ENCODE results near the gene SLC26A2.
A peak's percentile ranks its signal among the peaks of the same experiment; 100 is the strongest.

SLC26A2 gene

DNA sequence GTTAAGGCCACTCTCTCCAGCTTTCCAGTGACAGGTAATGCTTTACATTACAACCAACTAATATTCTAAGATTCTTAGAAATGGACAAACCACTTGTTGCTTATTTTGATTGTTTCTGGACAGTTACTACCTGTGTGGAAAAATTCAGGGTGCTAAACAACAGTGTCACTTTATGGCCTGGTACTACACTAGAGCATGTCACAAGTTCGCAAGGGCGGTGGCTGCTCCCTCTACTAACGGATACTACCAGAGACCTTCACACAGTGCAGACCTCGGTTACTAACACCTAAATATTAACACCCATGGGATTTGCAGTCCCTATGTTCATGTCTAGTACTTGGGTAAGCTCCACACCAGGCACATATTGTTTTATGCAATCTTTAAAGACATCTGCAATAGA, 53.4 kb downstream of the SLC26A2 start:
- TF ChIP-seq SUZ12 (IDR thresholded peaks at IDR 0.05; ENCODE audit: extremely low read depth, insufficient read depth, insufficient read length), result no peak
- no peak for TF ChIP-seq YY1 (IDR thresholded peaks at IDR 0.05; ENCODE audit: insufficient read depth, insufficient read length)
- no peak for TF ChIP-seq ZNF274 (IDR thresholded peaks at IDR 0.05; ENCODE audit: low read depth, low read length)
- peaks cover 5% of the 10 kb centered on the region; the same call in 1 of the 2 replicates for H3K9me3 ChIP-seq (ENCODE audit: insufficient read depth, low read length)

DNA sequence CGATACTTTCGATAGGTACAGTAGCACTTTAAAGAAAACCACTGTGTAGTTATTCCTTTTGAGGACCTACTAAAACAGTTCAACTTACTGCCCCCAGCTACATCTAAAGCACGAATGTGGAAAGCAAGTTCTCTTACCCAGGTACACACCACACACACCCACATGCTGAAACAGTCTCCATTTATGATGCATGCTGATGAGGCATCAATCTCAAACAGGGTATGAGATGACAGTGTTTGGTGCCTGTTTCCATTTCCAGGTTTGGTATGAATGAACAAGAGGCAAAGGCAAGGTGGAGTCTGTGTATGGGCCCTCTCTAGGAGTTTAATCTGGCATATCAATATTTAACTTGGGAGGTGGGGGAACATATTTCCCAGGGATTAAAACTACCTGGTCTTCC, 53.9 kb downstream of the SLC26A2 start:
- Histone ChIP-seq H3K36me3 (ENCODE audit: insufficient read depth, insufficient read length, low read length) (peaks cover 81% of the 10 kb centered on the region), H3K9ac (ENCODE audit: insufficient read length, low read depth) (no peak overlapping the region)
- no peak for DNase-seq (ENCODE audit: low read depth, low spot score)

More for the DNA sequence above, 53.4 kb downstream of the SLC26A2 start:
- Histone ChIP-seq H3K9ac (ENCODE audit: insufficient read length, low read depth) (no peak overlapping the region), H3K4me3 (ENCODE audit: insufficient read length, low read depth) (no peak overlapping the region), H3K27me3 (ENCODE audit: insufficient read depth, insufficient read length) (no peaks in the 10 kb centered on the region), H3K4me1 (ENCODE audit: insufficient read depth, insufficient read length) (no peaks in the 10 kb centered on the region), H3K36me3 (ENCODE audit: insufficient read depth, insufficient read length, low read length) (peaks cover 79% of the 10 kb centered on the region)
- DNase-seq (ENCODE audit: low read depth, low spot score), result no peak

DNA sequence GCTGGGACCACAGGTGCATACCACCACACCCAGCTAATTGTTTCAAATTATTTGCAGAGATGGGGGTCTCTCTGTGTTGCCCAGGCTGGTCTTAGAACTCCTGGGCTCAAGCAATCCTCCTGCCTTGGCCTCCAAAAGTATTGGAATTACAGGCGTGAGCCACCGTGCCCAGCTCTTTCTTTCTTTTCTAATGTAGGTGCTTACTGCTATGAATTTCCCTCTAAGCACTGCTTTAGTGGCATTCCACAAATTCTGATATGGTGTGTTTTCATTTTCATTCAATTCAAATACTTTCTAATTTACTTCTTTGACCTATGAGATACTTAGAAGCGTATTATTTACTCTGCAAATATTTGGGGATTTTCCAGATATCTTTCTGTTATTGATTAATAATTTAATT, 54.9 kb downstream of the SLC26A2 start:
- Histone ChIP-seq H3K4me3 (ENCODE audit: insufficient read length, low read depth) (no peak overlapping the region), H3K27me3 (ENCODE audit: insufficient read depth, insufficient read length) (no peaks in the 10 kb centered on the region), H3K36me3 (ENCODE audit: insufficient read depth, insufficient read length, low read length) (peaks cover 80% of the 10 kb centered on the region), H3K4me1 (ENCODE audit: insufficient read depth, insufficient read length) (no peaks in the 10 kb centered on the region), H3K9ac (ENCODE audit: insufficient read length, low read depth) (no peak overlapping the region), H3K9me3 (ENCODE audit: insufficient read depth, low read length) (peaks cover 5% of the 10 kb centered on the region; the same call in 1 of the 2 replicates)
- DNase-seq (ENCODE audit: low read depth, low spot score), result no peak
- no peak for TF ChIP-seq ZNF274 (IDR thresholded peaks at IDR 0.05; ENCODE audit: low read depth, low read length)
- no peak for TF ChIP-seq SUZ12 (IDR thresholded peaks at IDR 0.05; ENCODE audit: extremely low read depth, insufficient read depth, insufficient read length)
- TF ChIP-seq YY1 (IDR thresholded peaks at IDR 0.05; ENCODE audit: insufficient read depth, insufficient read length), result no peak

More for the DNA sequence above, 53.9 kb downstream of the SLC26A2 start:
- Histone ChIP-seq H3K27me3 (ENCODE audit: insufficient read depth, insufficient read length) (no peaks in the 10 kb centered on the region), H3K9me3 (ENCODE audit: insufficient read depth, low read length) (peaks cover 5% of the 10 kb centered on the region; the same call in 1 of the 2 replicates), H3K4me1 (ENCODE audit: insufficient read depth, insufficient read length) (no peaks in the 10 kb centered on the region), H3K4me3 (ENCODE audit: insufficient read length, low read depth) (no peak overlapping the region)
- TF ChIP-seq SUZ12 (IDR thresholded peaks at IDR 0.05; ENCODE audit: extremely low read depth, insufficient read depth, insufficient read length) (no peak), ZNF274 (IDR thresholded peaks at IDR 0.05; ENCODE audit: low read depth, low read length) (no peak), YY1 (IDR thresholded peaks at IDR 0.05; ENCODE audit: insufficient read depth, insufficient read length) (no peak)

DNA sequence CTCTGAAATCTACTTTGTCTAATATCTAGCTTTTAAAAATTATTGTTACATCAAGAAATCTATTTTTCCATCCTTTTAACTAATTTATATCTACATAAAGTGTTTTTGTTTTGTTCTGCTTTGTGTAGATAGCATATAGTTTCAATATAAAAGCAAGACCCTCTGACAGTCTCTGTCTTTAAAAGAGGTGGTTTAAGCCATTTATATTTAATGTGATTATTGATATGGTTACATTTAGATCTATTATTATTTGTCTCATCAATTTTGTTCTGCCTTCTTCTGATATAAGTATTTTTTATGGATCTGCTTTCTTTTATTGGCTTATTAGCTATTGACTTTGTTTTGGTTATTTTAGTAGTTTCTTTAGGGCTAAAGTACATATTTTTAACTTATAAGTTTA, 56.0 kb downstream of the SLC26A2 start:
- no peak for DNase-seq (ENCODE audit: low read depth, low spot score)
- Histone ChIP-seq H3K36me3 (ENCODE audit: insufficient read depth, insufficient read length, low read length) (peaks cover 79% of the 10 kb centered on the region), H3K4me1 (ENCODE audit: insufficient read depth, insufficient read length) (no peaks in the 10 kb centered on the region)

DNA sequence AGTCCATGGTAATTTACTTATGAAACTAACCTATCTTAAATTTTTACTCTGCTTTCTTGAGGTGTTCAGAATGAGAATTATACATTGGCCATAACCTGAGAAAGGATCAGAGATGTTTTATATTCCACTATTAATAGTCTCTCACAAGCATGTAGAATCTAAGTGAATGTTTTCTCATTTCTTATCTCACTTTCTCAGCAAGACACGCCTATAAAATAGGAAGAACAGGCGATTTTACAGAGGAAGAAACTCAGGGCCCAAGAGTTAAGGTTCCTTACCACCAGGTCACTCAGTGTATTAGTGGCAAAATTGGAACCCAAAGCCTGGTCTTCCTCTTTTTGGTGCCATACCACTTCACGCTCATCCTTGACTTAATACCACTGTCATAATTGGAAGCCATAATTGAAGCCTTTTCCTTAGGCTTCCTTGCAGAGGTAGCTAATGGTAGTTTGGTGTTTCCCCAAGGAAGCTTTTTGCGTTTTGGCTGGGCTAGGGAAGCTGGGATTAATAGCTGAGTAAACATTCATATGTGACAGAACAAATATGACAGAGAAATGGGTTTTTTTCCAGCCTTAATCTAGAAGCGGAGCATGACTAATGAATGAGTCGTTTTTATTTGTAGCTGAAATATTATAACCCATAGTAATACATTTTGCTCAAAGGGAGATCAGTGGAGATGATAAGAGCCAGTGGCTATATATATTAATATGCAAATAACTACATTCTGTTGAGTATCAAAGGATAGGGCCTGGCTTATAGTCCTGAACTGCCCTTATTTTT, 56.9 kb downstream of the SLC26A2 start:
- Histone ChIP-seq H3K4me3 (ENCODE audit: insufficient read length, low read depth) (no peak overlapping the region), H3K27me3 (ENCODE audit: insufficient read depth, insufficient read length) (no peaks in the 10 kb centered on the region), H3K9me3 (ENCODE audit: insufficient read depth, low read length) (peaks cover 5% of the 10 kb centered on the region; the same call in 1 of the 2 replicates), H3K9ac (ENCODE audit: insufficient read length, low read depth) (no peak overlapping the region), H3K4me1 (ENCODE audit: insufficient read depth, insufficient read length) (no peaks in the 10 kb centered on the region), H3K36me3 (ENCODE audit: insufficient read depth, insufficient read length, low read length) (peaks cover 71% of the 10 kb centered on the region)
- TF ChIP-seq ZNF274 (IDR thresholded peaks at IDR 0.05; ENCODE audit: low read depth, low read length) (no peak), SUZ12 (IDR thresholded peaks at IDR 0.05; ENCODE audit: extremely low read depth, insufficient read depth, insufficient read length) (no peak), YY1 (IDR thresholded peaks at IDR 0.05; ENCODE audit: insufficient read depth, insufficient read length) (no peak)
- no peak for DNase-seq (ENCODE audit: low read depth, low spot score)

More for the DNA sequence above, 56.0 kb downstream of the SLC26A2 start:
- peaks cover 5% of the 10 kb centered on the region; the same call in 1 of the 2 replicates for H3K9me3 ChIP-seq (ENCODE audit: insufficient read depth, low read length)
- H3K9ac ChIP-seq (ENCODE audit: insufficient read length, low read depth), result no peak overlapping the region
- TF ChIP-seq SUZ12 (IDR thresholded peaks at IDR 0.05; ENCODE audit: extremely low read depth, insufficient read depth, insufficient read length) (no peak), ZNF274 (IDR thresholded peaks at IDR 0.05; ENCODE audit: low read depth, low read length) (no peak), YY1 (IDR thresholded peaks at IDR 0.05; ENCODE audit: insufficient read depth, insufficient read length) (no peak)
- H3K27me3 ChIP-seq (ENCODE audit: insufficient read depth, insufficient read length), result no peaks in the 10 kb centered on the region
- H3K4me3 ChIP-seq (ENCODE audit: insufficient read length, low read depth), result no peak overlapping the region

DNA sequence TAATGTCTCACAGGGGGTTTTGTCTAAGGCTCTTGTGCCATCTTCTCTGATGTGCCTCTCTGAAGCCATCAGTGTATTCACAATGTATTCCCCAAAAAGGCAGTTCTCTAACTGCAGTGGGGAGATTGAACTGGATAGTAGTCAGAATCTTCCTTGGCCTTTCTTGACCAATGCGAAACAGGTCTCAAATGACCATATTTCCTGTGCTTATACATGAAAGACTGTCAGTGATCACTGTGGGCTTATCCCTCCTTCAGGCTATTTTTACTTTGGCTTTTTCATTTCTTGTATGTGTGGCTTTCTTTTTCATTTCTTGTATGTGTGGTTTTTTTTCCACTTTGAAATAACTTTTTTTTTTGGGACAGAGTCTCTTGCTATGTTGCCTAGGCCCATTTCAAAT, 59.7 kb downstream of the SLC26A2 start:
- no peaks in the 10 kb centered on the region for H3K27me3 ChIP-seq (ENCODE audit: insufficient read depth, insufficient read length)
- no peak overlapping the region for H3K4me3 ChIP-seq (ENCODE audit: insufficient read length, low read depth)
- peaks cover 5% of the 10 kb centered on the region; the same call in 1 of the 2 replicates for H3K9me3 ChIP-seq (ENCODE audit: insufficient read depth, low read length)
- H3K9ac ChIP-seq (ENCODE audit: insufficient read length, low read depth), result no peak overlapping the region
- DNase-seq (ENCODE audit: low read depth, low spot score), result no peak
- H3K4me1 ChIP-seq (ENCODE audit: insufficient read depth, insufficient read length), result no peaks in the 10 kb centered on the region
- peaks cover 70% of the 10 kb centered on the region for H3K36me3 ChIP-seq (ENCODE audit: insufficient read depth, insufficient read length, low read length)
- TF ChIP-seq YY1 (IDR thresholded peaks at IDR 0.05; ENCODE audit: insufficient read depth, insufficient read length) (no peak), SUZ12 (IDR thresholded peaks at IDR 0.05; ENCODE audit: extremely low read depth, insufficient read depth, insufficient read length) (no peak), ZNF274 (IDR thresholded peaks at IDR 0.05; ENCODE audit: low read depth, low read length) (no peak)

DNA sequence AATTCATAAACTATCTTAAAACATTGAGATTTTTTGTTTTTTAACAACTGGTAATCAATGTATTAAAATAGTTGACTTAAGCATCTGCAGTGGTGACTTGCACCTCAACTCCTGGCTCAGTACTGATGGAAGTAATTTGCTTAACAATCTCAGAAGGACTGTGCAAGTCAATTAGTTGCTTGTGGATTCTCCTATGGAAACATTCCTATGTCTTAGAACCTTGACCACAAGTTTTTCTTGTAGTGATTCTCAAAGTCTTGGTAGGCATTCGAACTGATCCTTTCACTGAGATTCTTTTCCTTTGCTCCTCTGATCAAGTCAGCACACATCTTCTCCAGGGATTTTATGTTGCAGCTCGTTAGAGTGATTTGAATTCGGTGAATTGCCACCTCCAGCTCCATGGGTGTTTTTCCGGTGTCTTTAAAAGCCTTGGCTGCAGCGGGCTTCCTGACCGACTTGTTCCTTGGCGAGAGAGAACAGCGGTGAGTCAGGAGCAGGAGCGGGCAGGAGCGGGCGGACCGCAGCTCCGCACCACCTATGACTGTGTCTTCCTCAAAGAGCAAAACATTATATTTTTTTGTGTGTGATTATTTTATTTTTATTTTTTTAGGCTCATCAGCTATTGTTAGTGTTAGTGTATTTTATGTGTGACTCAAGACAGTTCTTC, 61.1 kb downstream of the SLC26A2 start:
- Histone ChIP-seq H3K9me3 (ENCODE audit: insufficient read depth, low read length) (no peaks in the 10 kb centered on the region), H3K4me1 (ENCODE audit: insufficient read depth, insufficient read length) (no peaks in the 10 kb centered on the region), H3K4me3 (ENCODE audit: insufficient read length, low read depth) (no peak overlapping the region), H3K36me3 (ENCODE audit: insufficient read depth, insufficient read length, low read length) (peaks cover 70% of the 10 kb centered on the region), H3K27me3 (ENCODE audit: insufficient read depth, insufficient read length) (no peaks in the 10 kb centered on the region), H3K9ac (ENCODE audit: insufficient read length, low read depth) (no peak overlapping the region)
- TF ChIP-seq SUZ12 (IDR thresholded peaks at IDR 0.05; ENCODE audit: extremely low read depth, insufficient read depth, insufficient read length) (no peak), ZNF274 (IDR thresholded peaks at IDR 0.05; ENCODE audit: low read depth, low read length) (no peak), YY1 (IDR thresholded peaks at IDR 0.05; ENCODE audit: insufficient read depth, insufficient read length) (no peak)
- peak; percentile 56 for DNase-seq (ENCODE audit: low read depth, low spot score)
